ENCODE data around the gene PTCRA.
"Not testable (repeated sequence)": the region's sequence is repeated elsewhere in the genome, so short reads cannot be mapped to it uniquely, and the experiment has no call there.

PTCRA gene, protein sequence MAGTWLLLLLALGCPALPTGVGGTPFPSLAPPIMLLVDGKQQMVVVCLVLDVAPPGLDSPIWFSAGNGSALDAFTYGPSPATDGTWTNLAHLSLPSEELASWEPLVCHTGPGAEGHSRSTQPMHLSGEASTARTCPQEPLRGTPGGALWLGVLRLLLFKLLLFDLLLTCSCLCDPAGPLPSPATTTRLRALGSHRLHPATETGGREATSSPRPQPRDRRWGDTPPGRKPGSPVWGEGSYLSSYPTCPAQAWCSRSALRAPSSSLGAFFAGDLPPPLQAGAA

DNA sequence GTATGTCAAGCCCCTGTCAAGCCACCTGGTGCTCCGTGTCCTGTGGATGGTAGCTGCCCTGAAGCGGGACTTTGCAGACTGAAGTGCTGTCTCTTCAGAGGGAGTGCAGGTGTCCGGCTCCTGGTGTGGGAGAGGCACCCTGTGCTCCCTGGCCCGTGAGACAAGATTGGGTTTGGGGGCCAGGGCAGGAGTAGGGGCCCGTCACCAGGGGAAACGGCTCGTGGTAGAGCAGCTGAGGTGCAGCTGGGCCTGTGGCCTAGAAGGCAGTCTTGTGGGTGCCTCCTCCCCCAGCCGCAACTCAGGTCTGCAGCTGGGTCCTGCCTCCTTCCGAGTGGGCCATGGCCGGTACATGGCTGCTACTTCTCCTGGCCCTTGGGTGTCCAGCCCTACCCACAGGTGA is at the start of gene PTCRA:
PTCRA (plus strand) TSS at position 322 of the 400 bp plus-strand sequence; CDS start at position 339, 17 bp downstream.
- DNase-seq = no peak

DNA sequence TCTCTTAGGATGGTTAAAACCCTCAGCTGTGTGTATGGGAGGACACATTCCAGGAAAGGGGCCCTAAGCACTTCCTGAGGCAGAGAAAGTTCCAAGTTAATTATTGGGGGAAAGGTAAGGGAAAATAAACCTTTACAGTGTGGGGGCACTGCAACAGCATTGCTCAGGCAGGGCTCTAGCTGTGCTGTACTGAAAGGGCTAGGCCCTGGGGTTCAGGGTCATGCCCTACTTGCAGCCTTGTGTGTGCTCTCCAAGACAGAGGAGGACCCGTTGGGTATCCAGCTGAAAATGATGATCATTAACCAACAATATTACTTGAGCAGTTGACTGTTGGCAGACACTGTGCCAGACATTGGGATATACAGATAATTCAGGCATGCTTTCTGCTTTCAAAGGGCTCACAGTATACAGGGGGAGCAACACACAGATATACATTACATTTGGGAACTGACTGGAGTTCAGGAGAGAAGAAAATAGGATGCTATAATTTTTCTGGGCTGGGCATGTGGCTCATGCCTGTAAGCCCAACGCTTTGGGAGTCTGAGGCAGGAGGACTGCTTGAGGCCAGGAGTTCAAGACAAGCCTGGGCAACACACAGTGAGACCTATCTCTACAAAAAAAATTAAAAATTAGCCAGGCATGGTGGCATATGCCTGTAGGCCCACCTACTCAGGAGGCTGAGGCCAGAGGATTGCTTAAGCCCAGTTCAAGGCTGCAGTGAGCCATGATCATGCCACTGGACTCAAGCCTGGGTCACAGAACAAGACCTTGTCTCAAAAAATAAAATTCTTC is 45.5 kb upstream of the PTCRA start:
- no peak for DNase-seq

DNA sequence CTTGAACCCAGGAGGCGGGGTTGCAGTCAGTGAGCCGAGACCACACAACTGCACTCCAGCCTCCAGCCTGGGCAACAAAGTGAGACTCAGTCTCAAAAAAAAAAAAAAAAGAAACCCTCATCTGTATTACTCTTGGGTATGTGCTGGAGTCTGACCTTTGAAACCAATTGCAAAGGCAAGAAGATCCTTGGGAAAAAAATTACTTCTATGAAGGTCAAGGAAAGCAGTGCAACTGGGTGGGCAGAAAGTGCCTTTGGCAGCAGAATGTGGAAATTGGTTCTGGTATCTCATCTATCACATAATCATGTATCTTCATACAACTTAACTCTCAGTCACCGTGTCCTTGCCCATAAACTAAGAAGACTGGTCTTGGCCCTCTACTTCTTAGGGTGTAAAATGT is 44.1 kb upstream of the PTCRA start:
- no peak for DNase-seq

DNA sequence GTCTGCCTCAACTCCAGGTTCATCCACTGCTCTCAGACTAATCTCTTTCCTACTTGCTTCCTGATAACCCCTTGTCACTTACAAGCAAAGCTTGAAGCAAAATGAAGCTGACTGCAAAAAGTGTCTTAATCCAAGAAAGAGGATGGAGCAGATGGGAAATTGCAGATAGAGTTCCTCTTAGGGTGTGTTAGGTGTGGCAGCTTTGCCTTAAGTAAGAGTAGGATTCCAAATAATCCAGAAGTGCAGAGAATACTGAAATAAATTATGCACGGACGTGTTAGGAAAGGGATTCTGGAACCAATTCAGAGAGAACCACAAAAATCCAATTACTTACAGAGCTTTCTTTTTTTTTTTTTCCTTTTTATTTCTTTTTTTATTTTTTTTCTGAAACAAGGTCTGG is 42.5 kb upstream of the PTCRA start:
- DNase-seq = no peak

DNA sequence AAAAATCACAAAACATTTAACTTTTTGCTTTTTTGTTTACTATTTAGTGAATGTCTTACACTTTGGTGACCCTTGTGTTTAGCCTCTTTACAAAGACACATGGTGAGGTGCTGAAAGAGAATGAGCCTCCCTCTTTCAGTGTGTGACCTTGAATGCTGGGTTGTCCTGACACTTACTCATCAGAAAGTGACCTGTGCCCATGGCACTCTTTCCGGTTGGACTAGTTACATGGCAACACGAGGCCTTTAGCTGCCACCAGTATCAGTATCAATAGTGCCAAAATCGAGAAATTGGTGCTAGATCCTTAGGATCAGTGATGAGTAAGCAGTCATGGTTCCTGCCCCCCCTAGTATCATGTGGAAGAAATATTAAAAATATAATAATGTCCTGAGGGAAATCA is 38.2 kb upstream of the PTCRA start:
- no peak for DNase-seq

DNA sequence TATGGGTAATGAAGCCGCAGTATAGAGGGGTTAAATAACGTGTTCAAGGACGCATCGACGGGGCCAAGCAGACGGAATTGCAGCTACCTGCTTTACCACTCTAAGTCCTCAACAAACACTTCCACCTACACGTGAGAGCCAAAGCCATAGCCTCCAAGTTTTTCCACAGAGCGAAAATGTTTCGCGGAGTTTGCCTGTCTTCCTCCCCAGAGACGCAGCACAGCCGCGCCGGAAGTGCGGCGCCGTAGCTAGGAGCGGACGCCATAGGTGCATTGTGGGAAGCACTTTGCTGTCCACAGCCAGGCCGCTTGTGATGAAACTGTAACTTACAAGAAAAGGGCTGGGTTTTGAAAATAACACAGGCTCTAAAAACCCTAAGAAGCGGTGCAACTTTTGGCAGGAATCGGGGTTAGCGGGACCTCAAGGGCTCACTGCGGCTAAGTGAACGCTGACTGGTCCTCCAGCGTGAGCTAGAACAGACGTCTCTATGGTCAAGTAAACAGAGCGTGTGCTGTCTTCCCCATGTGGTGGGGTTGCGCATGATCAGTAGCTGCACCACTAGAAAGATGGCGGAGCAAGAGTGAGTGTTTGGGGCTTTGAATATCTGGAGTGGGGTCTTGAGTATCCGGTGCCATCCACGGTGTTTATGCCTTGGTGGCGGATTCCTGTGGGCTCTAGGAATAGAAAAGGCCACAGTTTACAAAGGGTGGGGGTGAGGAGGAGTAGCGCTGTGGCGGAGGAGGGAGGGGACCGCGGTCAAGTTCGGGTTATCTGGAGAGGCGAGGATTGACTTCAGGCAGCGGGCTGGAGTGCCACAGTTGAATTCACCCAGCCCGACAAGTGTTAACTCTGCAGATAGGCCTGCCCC is 36.2 kb upstream of the PTCRA start, which contains the start of gene RPL7L1:
RPL7L1 (plus strand) TSS at position 245 of the 868 bp plus-strand sequence; CDS start at position 540, 295 bp downstream.
- peak; percentile 69 to 73 for DNase-seq

DNA sequence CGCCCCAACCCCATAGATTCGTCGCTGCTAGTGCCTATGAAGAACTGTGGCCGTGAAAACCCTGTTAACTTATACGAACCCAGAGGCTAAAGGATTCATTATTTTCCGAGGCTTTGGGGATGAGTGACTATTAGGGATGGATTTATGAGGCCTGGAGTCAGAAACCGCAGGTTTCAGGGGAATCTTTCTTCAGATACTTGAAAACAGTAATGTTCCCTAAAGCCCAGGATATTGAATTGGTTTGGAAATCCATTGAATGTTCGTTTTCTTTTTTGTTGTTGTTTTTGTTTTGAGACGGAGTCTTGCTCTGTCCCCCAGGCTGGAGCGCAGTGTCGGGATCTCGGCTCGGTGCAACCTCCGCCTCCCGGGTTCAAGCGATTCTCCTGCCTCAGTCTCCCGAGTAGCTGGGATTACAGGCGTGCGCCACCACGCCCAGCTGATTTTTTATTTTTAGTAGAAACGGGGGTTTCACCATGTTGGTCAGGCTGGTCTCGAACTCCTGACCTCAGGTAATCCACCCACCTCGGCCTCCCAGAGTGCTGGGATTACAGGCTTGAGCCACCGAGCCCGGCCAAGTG is 35.5 kb upstream of the PTCRA start:
- DNase-seq = not testable (repeated sequence)

DNA sequence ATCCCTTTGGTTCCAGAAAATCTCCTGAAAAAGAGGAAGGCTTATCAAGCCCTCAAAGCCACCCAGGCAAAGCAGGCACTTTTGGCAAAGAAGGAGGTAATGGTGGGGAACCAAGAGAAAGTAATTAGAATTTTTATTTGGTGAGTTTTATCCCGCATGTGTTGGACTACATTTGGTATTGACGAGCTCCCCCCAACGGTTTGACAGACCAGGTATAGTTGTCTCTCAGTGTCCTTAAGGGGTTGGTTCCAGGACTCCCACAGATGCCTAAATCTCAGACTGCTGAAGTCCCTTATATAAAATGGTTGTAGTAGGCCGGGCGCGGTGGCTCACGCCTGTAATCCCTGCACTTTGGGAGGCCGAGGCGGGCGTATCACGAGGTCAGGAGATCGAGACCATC is 35.0 kb upstream of the PTCRA start:
- DNase-seq = not testable (repeated sequence)

DNA sequence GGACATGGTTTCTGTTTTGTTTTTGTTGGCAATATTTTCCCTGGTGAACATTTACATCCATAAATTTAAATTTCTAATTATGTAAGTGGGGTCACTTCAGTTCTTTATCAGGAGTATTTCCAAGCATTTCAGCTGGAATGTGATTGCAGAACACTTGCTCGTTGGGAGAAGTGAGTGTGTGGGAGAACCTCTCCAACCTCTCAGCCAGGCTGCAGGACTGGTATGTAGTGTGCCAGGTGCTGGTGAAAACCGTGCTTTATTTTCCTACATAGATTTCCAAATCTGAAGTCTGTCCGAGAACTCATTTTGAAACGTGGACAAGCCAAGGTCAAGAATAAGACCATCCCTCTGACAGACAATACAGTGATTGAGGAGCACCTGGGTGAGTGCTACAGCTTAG is 30.2 kb upstream of the PTCRA start:
- no peak for DNase-seq

DNA sequence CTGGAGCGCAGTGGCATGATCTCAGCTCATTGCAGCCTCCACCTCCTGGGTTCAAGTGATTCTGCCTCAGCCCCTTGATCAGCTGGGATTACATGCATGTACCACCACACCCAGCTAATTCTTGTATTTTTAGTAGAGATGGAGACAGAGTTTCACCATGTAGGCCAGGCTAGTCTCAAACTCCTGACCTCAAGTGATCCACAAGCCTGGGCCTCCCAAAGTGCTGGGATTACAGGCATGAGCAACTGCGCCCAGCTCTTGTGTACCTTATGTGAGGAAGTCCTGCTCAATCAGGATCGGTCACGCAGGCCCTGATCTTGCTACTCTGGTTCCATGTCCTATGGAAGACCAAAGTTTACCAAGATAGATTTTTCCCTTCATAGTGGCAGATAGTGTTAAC is 27.7 kb upstream of the PTCRA start:
- DNase-seq = not testable (repeated sequence)

DNA sequence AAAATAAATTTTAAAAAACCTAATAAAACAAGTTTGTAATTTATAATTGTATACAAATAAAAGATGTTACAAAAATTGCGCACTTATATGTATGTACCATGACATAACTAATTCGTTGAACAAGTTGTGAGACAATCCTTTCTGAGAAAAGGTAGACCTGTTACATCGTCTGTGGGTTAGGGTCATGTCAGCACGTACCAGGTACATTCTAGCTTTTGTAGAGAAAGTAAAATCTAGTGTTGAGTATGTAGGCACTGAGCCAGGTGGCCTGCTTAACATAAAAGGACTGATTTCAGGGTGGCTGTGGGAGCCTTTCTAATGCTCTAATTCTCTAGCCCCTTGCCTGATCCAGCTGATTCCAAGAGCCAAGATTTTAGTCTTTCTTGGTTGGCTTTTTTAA is 26.0 kb upstream of the PTCRA start:
- DNase-seq = no peak

DNA sequence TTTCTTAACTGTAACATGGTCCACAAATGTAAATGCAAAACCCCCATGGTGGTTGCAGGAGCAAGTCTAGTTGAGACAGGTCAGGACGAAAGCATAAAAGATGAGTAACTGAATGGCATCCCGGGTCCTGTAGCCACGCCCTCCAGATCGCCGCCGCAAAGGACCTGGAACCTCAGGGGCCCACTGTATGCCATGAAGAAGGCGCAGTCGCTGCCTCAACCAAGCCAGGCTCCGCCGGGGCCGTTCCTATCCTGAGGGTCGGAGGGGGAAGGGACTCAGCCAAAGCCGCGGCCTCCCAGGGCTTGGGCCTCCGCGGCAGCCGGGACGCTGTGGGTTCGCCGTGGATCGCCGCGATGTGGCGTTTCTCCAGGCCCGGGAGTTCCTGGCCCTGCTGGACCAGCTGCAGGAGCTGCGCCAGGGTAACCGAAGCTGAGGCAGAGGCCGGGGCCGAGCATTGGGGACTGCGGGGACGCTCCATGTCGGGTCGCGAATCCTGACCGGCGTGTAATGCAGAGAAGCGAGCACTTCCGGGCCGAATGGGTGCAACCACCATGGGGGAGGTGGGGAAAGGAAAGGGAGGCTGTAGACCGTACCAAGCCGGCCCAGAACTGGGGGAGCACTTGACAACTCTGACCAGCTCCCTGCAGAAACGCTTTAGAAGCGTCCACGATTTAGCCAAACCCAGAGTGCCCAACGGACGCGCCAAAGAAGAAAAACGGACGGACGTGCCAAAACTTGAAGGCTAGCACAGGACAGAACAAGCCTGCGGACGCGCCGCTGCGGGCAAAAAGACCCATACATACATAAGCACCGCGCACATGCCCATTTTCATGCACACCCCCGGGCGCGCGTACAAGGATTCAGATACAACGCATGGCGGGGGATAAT is 25.3 kb upstream of the PTCRA start:
- DNase-seq = peak; percentile 84

DNA sequence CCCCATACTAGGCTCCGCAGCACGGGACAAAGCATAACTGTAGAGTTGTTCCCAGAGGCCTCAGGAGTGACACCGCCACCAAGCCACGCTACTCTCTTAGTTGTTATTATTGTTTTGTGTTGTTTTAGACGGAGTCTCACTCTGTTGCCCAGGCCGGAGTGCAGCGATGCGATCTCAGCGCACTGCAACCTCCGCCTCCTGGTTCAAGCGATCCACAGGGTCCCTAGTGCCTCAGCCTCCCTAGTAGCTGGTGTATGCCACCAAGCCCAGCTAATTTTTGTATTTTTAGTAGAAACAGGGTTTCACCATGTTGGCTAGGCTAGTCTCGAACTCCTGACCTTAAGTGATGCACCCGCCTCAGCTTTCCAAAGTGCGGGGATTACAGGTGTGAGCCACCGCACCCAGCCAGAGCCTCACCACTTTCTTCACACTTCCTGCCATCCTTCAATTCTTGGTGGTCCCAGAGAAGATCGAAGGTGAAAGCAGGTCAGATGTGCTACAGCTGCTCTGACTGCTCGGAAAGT is 24.6 kb upstream of the PTCRA start:
- no peak for DNase-seq

DNA sequence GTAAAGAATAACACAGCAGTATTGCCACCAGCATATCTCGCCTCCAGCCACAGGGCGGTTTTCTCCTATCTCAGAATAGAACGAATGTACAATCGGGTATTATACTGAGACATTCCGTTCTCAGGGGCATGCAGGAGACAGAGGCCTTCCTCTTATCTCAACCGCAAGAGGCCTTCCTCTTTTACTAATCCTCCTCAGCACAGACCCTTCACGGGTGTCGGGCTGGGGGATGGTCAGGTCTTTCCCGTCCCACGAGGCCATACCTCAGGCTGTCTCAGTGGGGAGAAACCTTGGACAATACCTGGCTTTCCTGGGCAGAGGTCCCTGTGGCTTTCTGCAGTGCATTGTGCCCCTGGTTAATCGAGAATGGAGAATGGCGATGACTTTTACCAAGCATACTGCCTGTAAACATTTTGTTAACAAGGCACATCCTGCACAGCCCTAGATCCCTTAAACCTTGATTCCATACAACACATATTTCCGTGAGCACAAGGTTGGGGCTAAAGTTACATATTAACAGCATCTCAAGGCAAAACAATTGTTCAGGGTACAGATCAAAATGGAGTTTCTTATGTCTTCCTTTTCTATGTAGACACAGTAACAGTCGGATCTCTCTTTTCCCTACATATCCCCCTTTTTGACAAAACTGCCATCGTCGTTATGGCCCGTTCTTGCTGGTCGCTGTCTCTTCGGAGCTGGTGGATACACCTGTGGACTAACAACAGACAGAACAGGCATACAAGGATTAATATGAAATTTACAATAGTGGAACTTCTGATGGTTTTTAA is 21.6 kb upstream of the PTCRA start:
- not testable (repeated sequence) for DNase-seq

DNA sequence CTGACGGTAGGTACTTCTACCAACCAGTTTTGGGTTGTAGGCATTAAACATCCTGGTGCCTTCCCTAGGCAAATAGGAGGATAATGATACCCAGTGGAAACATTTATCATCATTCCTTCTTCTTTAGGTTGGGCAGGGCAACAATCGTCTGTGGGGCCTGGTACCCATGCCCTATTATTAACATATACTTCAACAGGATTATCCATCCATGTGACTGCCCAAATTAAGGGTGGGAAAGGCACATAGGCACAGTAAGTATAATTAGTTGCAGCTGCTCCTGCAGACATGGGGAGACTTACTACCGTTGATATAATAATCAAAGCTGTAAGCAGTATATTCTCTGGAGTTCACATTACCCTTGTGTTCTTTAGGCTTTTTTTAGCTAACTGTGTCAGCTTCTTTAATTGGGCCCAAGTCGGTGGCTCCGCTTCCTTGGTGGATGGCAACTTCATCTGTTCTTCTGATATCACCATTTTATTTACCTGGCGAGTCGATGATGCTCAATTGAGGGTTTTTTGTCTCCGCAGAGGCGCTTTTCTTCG is 19.6 kb upstream of the PTCRA start:
- DNase-seq = no peak

DNA sequence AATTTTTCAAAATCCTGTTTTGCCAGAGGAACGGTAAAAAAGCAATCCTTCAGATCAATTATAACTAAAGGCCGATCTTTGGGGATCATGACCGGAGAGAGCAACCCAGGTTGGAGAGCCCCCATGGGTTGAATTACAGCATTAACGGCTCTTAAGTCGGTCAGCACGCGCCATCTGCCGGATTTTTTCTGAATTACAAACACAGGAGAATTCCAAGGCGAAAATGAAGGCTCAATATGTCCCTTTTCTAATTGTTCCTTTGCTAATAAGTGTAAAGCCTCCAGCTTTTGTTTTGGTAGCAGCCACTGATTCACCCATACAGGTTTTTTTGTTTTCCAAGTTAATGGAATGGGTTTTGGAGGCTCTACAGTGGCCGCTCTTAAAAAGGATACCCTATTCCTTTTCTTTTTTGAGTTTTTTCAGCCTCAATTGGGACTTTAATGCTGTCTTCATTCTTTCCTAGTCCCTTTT is 16.9 kb upstream of the PTCRA start:
- DNase-seq = peak; percentile 73 to 82

DNA sequence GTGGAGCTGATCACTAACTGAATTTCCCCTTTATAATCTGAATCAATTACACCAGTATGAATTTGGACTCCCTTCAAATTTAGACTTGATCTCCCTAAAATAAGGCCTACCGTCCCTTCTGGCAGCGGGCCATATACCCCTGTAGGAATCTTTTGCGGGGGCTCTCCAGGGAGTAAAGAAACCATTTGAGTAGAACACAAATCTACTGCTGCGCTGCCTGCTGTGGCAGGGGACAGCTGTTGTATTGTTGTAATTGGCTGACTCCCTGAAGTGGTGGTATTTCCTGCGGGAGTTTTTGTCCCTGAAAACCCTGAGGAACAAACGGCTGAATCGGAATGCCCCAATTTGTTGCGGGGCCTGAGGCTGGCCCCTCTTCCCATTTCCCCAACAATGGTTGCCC is 16.0 kb upstream of the PTCRA start:
- DNase-seq = no peak

DNA sequence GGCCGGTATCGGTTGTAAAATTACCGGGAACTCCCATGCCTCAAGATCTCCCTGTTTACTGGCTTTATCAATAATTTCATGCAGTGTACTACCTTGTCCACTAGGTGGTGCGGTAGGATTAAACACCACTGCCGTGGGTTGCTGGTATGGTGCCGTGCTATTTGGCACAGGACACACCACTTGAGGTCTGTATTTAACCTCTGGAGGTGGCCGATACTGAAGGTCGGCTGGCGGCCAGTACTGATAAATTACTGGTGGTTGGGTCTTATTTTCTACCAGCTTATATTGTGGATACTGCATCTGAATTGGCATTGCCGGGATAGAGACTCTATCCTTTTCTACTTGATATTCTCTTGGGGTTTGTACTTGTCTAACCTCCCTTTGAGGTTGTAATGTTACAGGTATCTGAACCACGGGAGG is 14.3 kb upstream of the PTCRA start:
- peak; percentile 60 to 70 for DNase-seq

DNA sequence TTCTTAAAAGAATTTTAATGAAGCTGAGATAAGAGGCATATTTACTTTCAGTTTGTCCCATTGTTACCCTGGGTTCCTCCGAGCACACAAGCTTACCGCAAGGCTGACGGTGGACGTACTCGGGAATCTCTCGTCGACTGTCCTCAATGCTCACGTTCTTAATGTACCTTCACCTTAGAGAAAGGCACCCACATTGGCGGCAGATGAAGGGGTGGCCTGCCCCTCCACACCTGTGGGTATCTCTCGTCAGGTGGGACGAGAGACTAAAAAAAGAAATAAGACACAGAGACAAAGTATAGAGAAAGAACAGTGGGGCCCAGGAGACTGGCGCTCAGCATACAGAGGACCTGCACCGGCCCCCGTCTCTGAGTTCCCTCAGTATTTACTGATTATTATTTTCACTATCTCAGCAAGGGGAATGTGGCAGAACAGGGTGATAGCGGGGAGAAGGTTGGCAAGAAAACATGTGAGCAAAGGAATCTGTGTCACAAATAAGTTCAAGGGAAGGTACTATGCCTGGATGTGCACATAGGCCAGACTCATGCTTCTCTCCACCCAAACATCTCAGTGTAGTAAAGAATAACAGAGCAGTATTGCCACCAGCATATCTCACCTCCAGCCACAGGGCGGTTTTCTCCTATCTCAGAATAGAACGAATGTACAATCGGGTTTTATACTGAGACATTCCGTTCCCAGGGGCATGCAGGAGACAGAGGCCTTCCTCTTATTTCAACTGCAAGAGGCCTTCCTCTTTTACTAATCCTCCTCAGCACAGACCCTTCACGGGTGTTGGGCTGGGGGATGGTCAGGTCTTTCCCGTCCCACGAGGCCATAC is 13.2 kb upstream of the PTCRA start:
- not testable (repeated sequence) for DNase-seq

Measured in stimulated activated CD4-positive, alpha-beta T cell treated with anti-CD3 and anti-CD28 coated beads, Interleukin-2, amount 100 ng/mL, for 48 hours (primary cell).